ENCODE measurements around the gene CIT. TPM values are rescaled to one million over a fixed set of nuclear protein-coding genes. Genes with fewer than 3 reads are reported as not detected.

The CIT gene
- total RNA-seq, 2 experiments from 2014 or later = 1.3 to 1.9 TPM

DNA sequence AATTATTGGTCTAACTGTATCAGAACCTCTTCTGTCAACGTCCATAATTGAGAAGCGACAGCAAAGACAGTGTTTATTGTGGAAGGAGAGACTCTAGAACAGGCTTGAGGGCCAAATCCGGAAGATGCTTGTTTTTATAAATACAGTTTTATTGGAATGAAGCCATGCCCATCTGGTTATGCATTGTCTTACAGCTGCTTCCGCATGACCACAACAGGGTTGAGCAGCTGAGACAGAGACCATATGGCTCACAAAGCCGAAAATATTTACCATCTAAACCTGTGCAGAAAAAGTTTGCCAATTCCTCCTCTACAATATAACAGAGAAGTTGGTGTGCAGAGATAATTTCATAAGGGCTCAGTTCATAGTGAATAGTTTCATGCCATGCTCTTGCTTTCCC, 184.7 kb downstream of the CIT start:
- Histone ChIP-seq H3K36me3 (ENCODE audit: insufficient read depth, low read length) (no peaks in the 10 kb centered on the region), H3K27ac (ENCODE audit: low read depth in 1 of 2, low read length in 2 of 2) (no peak overlapping the region), H3K27me3 (ENCODE audit: control insufficient read depth in 1 of 2, insufficient read depth in 2 of 2, low read length in 2 of 2) (no peaks in the 10 kb centered on the region), H3K4me1 (ENCODE audit: insufficient read depth, low read length) (no peaks in the 10 kb centered on the region), H3K4me3 (ENCODE audit: low read length) (no peak overlapping the region), H3K9me3 (ENCODE audit: control insufficient read depth in 1 of 2, insufficient read depth in 1 of 2, low read length in 2 of 2) (no peaks in the 10 kb centered on the region)
- CTCF ChIA-PET = no interaction called here
- DNase-seq (no peak), ATAC-seq (ENCODE audit: poor library complexity) (no peak)
- H3K4me3 Mint-ChIP-seq = no peak overlapping the region
- H3K4me1 Mint-ChIP-seq (ENCODE audit: low read depth) = no peaks in the 10 kb centered on the region
- POLR2A ChIA-PET = no interaction called here
- no peaks in the 10 kb centered on the region for H3K9me3 Mint-ChIP-seq
- H3K36me3 Mint-ChIP-seq (ENCODE audit: low read depth) = no peaks in the 10 kb centered on the region
- H3K27ac Mint-ChIP-seq = no peak overlapping the region
- TF ChIP-seq, protein P1, sequence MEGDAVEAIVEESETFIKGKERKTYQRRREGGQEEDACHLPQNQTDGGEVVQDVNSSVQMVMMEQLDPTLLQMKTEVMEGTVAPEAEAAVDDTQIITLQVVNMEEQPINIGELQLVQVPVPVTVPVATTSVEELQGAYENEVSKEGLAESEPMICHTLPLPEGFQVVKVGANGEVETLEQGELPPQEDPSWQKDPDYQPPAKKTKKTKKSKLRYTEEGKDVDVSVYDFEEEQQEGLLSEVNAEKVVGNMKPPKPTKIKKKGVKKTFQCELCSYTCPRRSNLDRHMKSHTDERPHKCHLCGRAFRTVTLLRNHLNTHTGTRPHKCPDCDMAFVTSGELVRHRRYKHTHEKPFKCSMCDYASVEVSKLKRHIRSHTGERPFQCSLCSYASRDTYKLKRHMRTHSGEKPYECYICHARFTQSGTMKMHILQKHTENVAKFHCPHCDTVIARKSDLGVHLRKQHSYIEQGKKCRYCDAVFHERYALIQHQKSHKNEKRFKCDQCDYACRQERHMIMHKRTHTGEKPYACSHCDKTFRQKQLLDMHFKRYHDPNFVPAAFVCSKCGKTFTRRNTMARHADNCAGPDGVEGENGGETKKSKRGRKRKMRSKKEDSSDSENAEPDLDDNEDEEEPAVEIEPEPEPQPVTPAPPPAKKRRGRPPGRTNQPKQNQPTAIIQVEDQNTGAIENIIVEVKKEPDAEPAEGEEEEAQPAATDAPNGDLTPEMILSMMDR (IDR thresholded peaks at IDR 0.05) = no peak
- intact Hi-C loops (cut with DNase I, micrococcal nuclease) = loop anchor here in 1 of 2 experiments (10.0 kb wide), 1 partner anchor 212 kb away; no protein-coding TSS in a partner anchor
- no peaks in the 10 kb centered on the region for H3K27me3 Mint-ChIP-seq

DNA sequence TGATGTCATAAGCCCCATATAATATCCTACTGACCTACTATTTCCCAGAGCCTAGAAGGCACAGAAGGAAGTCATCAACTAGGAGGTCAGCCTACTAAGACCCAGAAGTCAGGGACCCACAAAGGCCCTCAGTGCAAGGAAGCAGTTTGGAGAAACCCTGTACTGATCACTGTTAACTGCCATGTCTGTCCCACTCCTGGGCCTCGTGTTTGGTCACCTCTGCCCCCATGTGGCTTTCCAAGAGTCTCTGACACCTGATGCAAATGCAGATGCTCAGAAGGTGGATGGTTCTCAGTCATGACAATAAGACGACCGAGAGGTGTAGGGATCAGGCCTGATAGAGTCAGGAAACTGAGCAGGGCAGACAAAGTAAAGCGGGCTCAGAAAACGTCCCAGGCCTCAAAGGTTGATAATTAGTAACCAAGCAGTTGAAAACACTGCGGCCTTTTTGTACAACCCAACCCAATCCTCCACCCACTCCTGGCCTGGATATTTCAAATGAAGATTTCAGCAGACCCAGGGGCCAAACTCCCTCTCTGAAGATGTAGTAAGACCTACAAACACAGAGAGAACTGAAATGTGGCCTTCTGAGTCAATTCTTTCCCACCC, 185.8 kb downstream of the CIT start:
- TF ChIP-seq, protein P1 (IDR thresholded peaks at IDR 0.05) = no peak
- no peak for ATAC-seq (ENCODE audit: poor library complexity)
- H3K4me1 ChIP-seq (ENCODE audit: insufficient read depth, low read length) = no peaks in the 10 kb centered on the region
- Mint-ChIP-seq H3K27ac (no peak overlapping the region), H3K9me3 (no peaks in the 10 kb centered on the region), H3K27me3 (no peaks in the 10 kb centered on the region), H3K4me3 (no peak overlapping the region), H3K4me1 (ENCODE audit: low read depth) (no peaks in the 10 kb centered on the region), H3K36me3 (ENCODE audit: low read depth) (no peaks in the 10 kb centered on the region)
- POLR2A ChIA-PET = no interaction called here
- intact Hi-C loops (cut with DNase I, micrococcal nuclease) = loop anchor here in 1 of 2 experiments (10.0 kb wide), 1 partner anchor 213 kb away; no protein-coding TSS in a partner anchor
- no peak for DNase-seq
- H3K27ac ChIP-seq (ENCODE audit: low read depth in 1 of 2, low read length in 2 of 2) = no peak overlapping the region
- H3K4me3 ChIP-seq (ENCODE audit: low read length) = no peak overlapping the region
- H3K9me3 ChIP-seq (ENCODE audit: control insufficient read depth in 1 of 2, insufficient read depth in 1 of 2, low read length in 2 of 2) = no peaks in the 10 kb centered on the region
- CTCF ChIA-PET = no interaction called here
- H3K27me3 ChIP-seq (ENCODE audit: control insufficient read depth in 1 of 2, insufficient read depth in 2 of 2, low read length in 2 of 2) = no peaks in the 10 kb centered on the region
- H3K36me3 ChIP-seq (ENCODE audit: insufficient read depth, low read length) = no peaks in the 10 kb centered on the region

GRCh38 chr12:119689935-119690500, 187.1 kb downstream of the CIT start:
- TF ChIP-seq, protein P1 (IDR thresholded peaks at IDR 0.05) = no peak
- POLR2A ChIA-PET = interaction anchor here (0.7 kb wide), 1 partner anchor 15 kb away, joined by 3 read pairs; no protein-coding TSS in a partner anchor
- no peak overlapping the region for H3K27ac ChIP-seq (ENCODE audit: low read depth in 1 of 2, low read length in 2 of 2)
- Mint-ChIP-seq H3K36me3 (ENCODE audit: low read depth) (no peaks in the 10 kb centered on the region), H3K27me3 (no peaks in the 10 kb centered on the region), H3K4me1 (ENCODE audit: low read depth) (no peaks in the 10 kb centered on the region), H3K27ac (no peak overlapping the region), H3K9me3 (no peaks in the 10 kb centered on the region), H3K4me3 (no peak overlapping the region)
- intact Hi-C loops (cut with DNase I, micrococcal nuclease) = loop anchor here in 1 of 2 experiments (10.0 kb wide), 1 partner anchor 215 kb away; no protein-coding TSS in a partner anchor
- no peak for DNase-seq
- ATAC-seq (ENCODE audit: poor library complexity) = no peak
- no peaks in the 10 kb centered on the region for H3K4me1 ChIP-seq (ENCODE audit: insufficient read depth, low read length)
- no peak overlapping the region for H3K4me3 ChIP-seq (ENCODE audit: low read length)
- H3K36me3 ChIP-seq (ENCODE audit: insufficient read depth, low read length) = no peaks in the 10 kb centered on the region
- no peaks in the 10 kb centered on the region for H3K9me3 ChIP-seq (ENCODE audit: control insufficient read depth in 1 of 2, insufficient read depth in 1 of 2, low read length in 2 of 2)
- CTCF ChIA-PET = no interaction called here
- no peaks in the 10 kb centered on the region for H3K27me3 ChIP-seq (ENCODE audit: control insufficient read depth in 1 of 2, insufficient read depth in 2 of 2, low read length in 2 of 2)

Measured in CD4-positive, alpha-beta T cell (primary cell).